Daoy (cell line): ENCODE results near the gene DMRT1. TPM values are rescaled to one million over a fixed set of nuclear protein-coding genes. Genes with fewer than 3 reads are reported as not detected.
A peak's percentile ranks its signal among the peaks of the same experiment; 100 is the strongest.

Experiments used
- DNase-seq: peaks from one replicate; pipeline ENCODE4 v3.0.0-alpha.2; 2015; ENCODE audit warnings: low read depth
- total RNA-seq: library from RNA; depleted of rRNA; stranded (reverse); fragments of >200 nt; shearing (Covaris generic); gene quantifications from 2 replicates; pipeline ENCODE4 v1.2.3, GENCODE V29; 2014

DMRT1 gene
- total RNA-seq, 1 experiment from 2014 or later = 0.46 TPM

DNA sequence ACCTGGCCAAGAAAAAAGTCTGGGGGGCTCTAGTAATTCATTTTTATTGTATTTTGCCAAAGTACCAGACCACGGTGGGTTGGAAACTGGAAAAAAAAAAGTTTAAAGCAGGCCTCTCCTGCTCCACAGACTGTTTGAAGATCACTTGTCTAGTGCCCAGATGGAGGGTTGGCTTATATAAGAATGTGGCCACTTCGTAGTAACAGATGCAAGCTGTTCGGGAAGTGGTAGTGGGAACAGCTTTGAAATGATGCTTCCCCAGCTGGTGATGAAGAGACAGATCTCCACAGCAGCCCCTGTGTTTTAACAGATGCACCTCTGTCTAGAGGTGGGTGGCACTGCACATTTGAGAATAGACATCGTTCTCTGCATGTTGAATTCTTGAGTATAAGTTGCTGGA is 80.7 kb downstream of the DMRT1 start:
- no peak for DNase-seq

- DNase-seq = no peak
These were observed 81.2 kb downstream of the DMRT1 start for GRCh38 chr9:922731-923130.

- no peak for DNase-seq
These were observed 85.5 kb downstream of the DMRT1 start for GRCh38 chr9:926976-927375.

- peak; percentile 47 for DNase-seq
These were observed 87.0 kb downstream of the DMRT1 start for GRCh38 chr9:928363-929042.

DNA sequence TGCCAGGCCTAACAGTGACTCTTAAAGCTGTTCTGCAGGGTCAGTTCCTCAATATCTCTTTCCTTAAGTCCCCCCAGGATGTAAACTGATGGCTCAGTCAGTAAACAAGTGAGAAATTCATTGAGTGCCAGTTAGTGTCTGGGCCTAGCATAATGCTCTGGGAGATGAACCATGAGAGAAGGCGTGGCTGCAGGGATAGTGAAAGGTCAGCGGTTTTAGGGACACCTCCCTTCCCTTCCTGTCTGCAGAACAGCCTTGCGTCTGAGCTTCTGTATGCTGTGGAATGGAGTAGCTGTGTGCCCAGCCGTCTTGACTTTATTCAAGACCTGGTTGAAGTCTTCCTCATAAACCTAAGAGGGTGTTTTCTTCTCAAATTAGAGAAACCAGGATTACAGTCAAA is 88.2 kb downstream of the DMRT1 start:
- DNase-seq = no peak

- DNase-seq = no peak
These were observed 91.9 kb downstream of the DMRT1 start for GRCh38 chr9:933356-933755.

DNA sequence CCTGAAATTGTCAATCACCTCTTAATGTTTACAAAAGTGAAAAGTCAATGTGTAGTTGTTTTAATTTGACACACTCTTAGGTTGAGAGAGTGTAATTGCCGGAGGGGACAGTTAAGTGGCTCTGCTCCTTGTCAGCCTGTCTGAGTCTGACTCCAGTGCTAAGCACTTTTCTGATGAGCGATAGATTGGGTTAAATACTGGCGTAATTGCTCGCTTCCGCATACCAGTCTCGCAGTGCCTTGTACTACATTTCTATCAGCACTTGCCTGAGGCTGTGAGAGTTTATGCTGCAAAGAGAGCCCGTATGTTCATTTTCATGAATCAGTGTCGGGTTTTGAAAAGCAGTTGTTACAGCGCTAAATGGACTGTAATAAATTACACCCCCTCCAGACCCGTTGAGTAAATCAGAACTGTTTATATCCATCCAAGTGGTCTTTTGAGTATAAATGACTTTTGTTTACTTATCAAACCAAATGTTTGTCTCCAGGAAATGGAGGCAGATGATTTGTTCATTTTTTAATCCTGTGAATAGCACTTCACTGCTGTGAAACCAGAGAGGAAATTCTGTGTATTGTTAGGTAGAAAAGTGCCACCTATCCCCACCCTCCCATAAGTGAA is 94.0 kb downstream of the DMRT1 start:
- peak; percentile 86 for DNase-seq

DNA sequence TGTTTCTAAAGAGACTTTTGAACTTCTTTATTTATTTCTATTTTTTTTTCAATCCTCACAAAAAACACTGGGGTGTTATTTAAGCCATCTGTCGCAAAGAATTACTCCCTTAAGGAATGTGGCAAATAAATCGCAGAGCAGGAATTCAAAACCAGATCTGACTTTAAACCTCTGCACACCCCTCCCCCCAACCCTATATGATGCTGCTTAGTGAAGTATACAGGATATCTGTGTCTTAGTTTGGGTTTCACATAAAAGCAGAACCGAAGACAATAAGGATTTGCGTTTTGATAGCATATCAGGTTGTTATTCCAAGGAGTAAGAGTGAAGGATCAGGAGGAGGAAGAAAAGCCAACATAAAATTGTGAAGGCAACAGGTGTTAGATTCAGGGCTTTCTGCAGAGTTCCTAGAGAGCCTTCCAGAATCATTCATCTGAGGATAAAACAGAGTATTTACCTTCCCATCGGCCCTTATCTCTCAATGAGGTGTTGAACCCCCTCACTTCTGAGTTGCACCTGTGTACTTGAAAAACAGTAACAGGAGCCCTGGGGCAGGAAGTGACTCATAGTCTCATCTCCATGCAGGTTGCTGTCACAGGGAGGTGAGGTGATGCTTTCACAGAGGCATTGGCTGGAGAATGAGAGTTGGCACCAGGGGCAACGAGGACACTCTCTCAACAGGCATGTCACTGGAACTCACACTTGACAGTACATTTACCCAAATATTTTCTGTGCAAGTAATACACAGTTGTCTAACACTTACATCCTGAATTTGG is 101.5 kb downstream of the DMRT1 start:
- DNase-seq = no peak

GRCh38 chr9:947985-948384 is 106.5 kb downstream of the DMRT1 start:
- DNase-seq = no peak

DNA sequence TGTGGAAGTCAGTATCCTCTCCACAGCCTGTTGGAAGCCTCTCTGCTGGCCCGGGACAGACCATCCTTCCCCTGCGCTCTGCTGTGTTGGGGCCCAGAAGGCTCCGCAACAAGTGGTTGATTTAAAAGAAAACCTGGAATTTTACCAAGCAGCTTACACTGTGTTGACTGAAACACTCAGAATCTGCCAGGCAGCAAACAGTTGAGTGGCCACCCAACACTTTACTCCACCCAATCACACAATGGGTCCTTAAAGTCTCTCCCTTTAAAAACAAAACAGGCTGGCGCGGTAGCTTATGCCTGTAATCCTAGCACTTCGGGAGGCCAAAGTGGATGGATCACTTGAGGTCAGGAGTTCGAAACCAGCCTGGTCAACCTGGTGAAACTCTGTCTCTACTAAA is 107.0 kb downstream of the DMRT1 start:
- DNase-seq = no peak

DNA sequence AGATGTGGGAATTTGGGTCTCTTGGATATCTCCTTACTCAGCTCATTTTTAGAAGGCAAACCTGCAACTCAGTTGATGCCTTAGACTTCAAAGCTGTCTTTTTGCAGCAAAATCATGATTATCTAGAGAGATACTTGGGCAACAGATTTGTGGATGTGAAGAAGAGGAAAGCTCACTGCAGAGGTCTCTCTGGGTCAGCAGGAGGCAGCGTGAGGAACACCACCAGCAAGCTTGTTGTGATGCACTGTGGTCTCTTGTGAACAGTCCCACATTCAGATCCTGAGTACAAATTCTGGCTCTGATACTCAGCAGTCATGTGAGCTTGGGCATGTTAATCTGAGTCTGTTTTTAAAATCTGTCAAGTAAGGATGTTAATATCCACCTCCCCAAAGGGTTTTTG is 108.6 kb downstream of the DMRT1 start:
- no peak for DNase-seq

GRCh38 chr9:952546-952945 is 111.0 kb downstream of the DMRT1 start:
- DNase-seq = no peak

GRCh38 chr9:959105-959504 is 117.6 kb downstream of the DMRT1 start:
- no peak for DNase-seq

DNA sequence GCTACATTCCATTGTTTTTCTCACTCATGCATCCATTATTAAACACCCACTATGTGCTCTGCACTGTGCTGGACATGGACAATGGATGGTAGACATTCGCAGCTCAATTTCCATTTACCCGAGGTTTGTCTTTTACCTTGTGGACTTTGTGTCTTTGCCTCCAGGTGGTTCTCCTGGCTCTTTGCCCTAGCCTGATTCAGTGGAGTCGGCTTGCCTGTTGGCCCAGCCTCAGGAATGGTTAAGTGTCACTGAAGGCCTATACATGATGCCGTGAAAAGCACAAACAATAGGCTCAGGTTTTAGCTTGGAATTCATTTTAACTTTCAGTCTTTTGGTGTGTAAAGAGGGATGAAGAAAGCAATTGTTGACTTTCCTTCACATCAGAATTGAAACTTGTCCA is 118.4 kb downstream of the DMRT1 start:
- DNase-seq = no peak

- peak; percentile 85 for DNase-seq
These were observed 120.5 kb downstream of the DMRT1 start for GRCh38 chr9:962023-962422.

GRCh38 chr9:965497-965896 is 124.0 kb downstream of the DMRT1 start:
- no peak for DNase-seq

DNA sequence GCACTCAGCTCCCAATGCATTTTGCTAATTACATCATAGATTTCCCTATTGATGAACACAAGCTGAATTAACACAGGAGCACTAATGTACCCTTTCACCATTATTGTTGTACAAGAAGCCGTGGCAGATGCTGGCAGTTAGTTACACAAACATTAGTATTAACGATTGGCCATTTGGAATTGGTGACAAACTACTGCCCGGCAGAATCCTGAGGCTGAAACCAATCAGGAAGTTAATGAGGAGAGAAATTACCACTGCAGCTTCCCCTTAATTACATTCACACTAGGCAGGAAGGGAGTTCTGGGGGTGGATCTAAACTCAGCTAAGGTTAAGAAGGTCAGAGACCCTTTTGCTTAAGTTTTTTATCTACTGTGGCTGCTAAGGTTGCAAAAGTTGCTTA is 125.4 kb downstream of the DMRT1 start:
- no peak for DNase-seq

- peak; percentile 49 for DNase-seq
These were observed 125.9 kb downstream of the DMRT1 start for GRCh38 chr9:967436-967835.

GRCh38 chr9:967903-968641 is 126.6 kb downstream of the DMRT1 start:
- DNase-seq = peak; percentile 85

- no peak for DNase-seq
These were observed 128.0 kb downstream of the DMRT1 start for GRCh38 chr9:969310-970150.
